ENCODE measurements around the gene NME7.

The NME7 gene

DNA sequence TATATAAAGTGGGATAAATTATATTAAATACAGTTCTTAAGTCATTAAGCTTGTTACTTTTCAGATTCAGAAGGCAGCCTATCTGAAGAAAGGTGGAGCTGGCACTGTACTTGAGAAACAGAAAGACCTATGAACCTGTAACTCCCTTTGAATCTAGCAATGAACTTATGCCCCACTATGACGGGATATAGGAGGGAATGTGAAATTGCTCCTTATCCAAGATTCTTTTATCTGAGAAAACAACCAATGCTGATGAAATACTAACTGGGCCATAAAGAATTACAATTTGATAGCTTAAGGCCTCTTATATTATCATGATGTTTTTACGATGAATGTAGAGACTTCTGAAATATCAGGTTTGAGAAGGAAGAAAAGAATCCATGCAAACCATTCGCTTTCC is 211.0 kb downstream of the NME7 start:
- no peak for DNase-seq

DNA sequence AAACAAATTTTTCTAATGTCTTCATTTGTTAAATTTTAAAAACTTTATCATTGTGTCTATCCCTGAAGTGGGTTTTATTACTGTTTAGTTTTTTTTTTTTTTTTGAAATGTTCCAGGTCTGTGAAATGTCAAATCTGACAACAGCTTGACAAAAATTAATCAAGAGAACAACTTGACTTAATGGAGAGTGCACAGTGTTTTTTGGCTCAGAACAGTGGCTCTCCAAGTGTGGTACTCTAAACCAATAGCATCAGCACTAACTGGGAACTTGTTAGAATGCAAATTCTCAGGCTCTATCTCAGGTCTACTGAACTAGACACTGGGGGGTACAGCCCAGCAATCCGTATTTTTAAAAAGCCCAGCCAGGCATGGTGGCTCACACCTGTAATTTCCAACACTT is 211.9 kb downstream of the NME7 start:
- DNase-seq = no peak

DNA sequence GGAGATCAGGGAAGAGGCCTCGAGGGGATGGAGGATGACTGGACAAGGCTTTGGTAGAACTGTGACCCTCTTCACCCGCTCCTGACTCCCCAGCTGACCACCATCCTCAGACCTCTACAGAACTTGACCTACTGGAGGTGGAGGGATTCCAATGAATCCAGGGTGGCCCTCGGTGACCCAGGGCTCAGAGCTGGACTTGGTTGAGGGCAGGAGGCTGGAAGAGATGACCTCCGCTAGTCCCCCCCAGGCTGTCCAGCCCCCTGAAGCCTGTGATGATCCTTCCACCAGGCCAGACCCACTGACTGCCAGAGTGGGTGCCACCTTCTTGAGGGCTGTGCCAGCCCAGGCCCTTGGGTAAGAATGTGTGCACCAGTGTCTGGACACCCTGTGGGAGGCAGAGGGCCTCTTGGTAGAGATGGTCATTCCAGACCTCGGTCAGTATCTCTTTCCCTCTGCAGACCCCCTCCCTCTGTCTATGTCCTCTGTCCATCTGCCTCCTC is 216.2 kb downstream of the NME7 start:
- DNase-seq = no peak

DNA sequence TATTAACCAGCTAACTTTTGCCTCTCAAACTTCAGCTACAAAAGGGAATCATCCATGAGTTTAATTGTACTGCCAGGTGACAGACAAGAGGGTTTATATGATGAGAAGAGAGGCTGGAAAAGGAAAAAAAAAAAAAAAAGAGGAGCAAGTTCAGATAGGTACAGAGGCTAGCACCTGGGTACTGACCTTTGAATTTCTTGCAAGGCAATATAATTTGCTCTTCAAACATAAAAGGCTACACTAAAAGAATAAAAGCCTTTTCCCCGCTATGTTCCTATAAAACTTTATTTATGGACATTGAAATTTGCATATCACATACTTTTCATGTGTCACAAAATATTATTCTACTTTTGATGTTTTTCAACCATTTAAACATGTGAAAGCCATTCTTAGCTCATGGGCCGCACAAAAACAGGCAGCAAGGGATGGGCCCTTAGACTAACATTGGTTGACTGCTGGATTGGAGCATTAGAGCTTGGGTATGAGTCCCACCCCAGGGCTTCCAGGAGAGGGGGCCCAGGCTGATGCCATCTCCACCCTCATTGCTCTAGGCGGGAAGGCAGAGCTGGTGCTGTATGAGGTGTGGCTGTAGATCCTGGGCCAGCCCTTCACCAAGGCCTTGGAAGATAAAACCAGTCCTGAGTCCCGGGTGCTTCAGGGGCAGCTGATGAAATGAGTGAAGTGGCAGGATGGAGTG is 216.8 kb downstream of the NME7 start:
- DNase-seq = no peak

DNA sequence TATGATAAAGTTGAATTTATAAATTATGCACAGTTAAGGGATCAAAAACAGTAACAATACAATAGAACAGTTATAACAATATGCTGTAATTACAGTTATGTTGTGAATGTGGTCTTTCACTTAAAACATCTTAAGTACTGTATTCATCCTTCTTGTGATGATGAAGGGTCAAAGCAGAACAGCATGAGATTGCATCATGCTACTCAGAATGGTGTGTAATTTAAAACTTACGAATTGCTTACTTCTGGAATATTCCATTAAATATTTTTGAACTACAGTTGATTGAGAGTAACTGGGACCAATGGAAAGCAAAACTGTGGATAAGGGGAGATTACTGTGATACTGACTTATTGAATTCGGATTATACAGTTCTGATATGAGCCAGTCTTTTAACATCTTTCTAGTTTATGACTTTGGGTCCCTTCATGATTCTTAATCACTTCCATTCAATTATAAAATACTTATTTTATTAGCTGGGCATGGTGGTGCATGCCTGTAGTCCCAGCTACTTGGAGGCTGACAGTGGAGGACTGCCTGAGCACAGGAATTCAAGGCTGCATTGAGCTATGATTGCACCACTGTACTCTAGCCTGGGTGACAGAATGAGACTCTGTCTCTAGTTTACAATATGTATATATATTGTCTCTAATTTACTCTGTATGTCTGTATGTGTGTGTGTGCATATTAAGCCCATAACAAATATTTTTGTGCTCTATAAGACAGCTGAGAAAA is 217.9 kb downstream of the NME7 start:
- DNase-seq = no peak

DNA sequence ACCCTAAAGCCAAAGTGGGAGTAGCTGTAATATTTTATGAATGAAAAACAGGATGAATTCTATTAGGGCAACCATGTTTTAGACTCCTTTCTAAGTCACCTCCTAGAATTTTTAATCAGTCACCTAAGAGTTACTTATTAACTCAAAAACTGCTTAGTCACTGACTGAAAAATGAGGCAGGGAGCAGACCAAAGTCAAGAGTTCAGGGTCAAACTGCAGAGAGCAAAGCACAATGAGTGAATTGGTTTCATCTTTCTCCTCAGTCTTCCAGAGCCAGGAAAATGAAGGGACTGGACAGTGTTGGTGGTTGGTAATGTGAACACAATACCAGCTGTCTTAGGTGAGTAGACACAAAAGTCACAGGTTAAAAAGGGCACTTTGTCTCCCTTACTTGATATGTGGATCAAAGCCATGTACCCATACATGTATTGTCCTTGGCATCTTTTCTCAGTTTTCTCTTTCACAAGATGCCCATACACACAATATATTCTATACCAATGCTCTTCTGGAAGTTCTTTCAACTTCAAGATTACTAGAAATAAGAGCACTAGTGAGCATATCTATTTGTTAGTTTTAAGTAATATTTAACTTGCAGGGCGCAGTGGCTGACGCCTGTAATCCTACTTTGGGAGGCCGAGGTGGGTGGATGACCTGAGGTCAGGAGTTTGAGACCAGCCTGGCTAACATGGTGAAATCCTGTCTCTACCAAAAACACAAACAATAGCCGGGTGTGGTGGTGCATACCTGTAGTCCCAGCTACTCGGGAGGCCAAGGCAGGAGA is 218.9 kb downstream of the NME7 start:
- DNase-seq = no peak

DNA sequence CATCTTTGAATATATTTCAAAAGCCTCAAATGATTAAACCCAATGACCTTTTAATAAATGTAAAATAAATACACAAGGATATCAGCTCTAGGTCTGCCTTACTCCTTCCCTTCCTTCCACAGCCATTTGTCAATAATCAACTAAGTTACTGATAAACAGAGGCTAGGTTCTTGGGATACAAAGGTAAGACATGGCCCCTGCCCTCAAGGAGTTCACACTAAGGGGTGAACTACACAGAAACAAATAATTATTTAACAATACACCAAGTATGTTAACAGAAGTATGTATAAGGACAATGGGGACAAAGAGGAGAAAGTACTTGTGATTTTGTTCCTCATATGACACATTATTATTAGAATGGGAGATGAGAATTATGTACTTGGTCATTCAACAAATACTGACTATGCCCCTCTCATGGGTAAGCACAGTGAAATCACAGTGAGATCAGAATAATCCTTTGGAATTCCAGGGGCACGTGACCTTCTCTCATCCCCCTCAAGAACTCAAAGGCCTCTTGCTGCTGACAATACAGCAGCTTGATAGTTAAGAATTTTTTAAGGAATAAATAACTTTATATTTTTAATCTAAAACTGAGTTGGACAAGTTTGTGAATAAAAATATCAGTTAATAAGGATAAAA is 220.9 kb downstream of the NME7 start:
- DNase-seq = no peak

DNA sequence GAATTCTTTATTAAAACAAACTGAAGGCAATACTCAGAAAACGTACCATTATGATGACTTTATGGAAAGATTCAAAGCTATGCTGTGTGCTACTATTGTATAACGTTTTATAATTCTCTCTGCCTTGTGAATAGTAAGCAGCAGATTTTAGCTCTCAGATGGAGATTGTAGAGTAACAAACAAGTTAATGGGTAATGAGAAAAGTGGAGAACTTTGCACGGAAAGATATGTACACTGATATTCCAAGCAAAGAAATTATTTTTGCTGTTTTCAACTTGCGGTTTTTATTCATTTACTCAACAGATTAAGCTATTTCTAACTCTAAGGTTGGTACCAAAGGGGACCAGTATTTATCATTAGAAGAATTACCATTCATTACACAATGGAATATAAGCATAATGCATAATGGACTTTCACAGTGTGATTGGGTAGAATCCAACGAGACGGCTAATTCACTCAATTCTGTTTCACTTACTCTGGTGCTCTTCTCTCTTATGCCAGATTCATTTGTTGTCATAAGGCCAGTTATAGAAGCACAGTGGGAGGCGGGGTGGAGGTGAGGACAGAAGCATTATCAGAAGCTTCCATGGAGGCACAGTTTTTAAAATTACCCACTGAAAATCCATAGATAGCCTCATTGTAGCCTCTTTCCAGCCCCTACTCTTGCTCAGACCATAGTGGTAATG is 222.5 kb downstream of the NME7 start:
- no peak for DNase-seq

DNA sequence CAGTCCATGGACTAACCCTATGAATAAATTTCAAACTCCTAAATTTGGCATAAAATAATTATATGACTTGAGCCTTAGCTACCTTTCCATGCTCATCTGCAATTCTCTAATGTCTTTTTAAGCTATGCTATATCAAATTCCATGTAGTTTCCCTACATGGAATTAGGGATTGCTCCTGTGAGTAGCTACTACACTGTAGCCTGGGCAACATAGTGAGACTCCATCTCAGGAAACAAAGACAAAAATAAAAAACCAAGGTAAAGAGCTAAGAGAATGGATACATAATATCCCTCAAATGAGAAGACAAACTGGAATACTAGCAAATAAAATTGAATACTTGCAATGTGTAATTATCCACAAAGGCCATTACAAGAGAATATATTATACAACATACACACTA is 223.6 kb downstream of the NME7 start:
- no peak for DNase-seq

DNA sequence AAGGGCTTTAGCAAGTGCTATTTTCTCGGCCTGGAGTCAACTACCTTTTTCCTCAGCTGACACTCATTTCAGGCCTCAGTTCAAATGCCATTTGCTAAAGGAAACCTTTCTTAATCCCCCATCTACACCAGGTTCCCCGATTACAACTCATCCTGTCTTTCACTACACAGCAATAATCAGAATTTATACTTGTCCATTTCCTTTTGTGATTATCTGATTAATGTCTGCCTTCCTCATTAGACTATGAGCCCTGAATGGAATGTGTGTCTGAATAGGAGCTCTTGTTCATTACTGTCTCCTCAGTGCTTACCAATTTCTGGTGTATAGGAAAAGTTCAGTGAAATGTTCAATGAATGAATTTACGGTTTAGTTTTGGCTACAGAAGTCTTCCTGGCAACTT is 224.3 kb downstream of the NME7 start:
- no peak for DNase-seq

DNA sequence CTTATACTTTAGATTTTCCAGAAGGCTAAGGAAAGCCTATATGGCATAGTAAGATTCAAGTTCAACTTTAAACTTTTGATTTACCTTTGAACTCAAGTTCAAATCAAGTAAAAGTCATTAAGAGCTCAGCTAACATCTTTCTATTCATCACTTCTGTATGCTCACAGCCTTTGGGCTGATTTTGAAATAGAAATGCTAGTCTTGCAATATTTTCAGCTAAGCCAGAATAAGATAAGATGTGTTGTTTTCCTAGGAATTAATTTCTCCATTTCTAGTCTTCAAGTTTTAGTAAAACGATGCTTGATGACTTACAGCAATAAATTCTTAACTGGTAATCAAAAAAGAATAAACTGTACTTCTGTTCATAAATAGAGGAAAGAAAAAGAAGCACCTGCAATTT is 225.5 kb downstream of the NME7 start:
- no peak for DNase-seq

DNA sequence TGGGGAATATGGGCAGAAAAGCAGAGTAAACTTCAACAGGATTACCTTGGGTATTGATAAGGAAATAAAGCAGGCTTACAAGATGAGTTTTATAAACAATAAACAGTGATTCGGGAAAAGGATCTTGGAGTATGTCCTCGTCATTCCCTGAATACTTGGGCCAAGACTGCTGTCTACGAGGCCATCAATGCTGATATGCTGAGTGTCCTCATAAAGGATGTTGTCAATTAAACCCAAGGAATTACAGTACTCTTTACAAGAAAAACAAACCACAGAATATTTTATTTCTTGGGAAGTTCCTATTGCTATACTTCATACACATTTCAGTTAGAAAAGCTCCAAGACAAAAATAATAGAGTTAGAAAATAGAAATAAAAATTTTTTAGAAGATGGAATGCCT is 226.2 kb downstream of the NME7 start:
- no peak for DNase-seq

DNA sequence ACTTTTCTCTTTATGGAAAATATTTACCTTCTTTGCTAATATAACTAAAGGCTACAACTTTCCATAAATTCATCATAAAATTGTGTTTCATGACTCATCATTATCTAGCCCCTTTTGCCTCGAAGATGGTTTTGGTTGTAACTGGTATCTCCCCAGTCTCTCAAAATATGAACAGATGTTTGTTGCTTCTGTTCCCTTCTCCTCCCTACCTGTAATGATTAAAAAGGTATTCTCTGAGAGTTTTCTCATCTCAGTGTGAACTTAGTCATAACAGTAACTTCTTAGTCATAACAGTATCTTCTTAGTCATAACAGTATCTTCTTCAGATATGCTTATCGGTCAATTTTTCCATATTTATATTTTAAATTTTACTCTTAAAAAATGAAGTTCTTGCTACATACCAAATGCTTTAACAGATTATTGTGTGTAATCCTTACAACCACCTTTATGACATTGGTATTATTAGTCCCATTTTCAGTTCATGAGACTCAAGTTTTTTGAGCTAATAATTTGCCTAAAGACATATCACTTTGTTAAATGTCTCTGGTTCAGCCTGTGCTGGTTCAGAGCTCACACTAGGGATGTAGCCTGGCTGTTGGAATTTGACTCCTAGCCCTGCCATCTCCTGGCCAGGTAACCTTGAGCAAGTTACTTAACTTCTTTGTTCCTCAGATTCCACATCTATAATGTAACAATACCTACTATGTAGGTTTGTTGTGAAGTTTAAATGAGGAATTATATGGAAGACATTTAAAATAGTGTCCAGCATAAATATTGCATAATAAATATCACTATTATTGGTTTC is 228.5 kb downstream of the NME7 start:
- no peak for DNase-seq

DNA sequence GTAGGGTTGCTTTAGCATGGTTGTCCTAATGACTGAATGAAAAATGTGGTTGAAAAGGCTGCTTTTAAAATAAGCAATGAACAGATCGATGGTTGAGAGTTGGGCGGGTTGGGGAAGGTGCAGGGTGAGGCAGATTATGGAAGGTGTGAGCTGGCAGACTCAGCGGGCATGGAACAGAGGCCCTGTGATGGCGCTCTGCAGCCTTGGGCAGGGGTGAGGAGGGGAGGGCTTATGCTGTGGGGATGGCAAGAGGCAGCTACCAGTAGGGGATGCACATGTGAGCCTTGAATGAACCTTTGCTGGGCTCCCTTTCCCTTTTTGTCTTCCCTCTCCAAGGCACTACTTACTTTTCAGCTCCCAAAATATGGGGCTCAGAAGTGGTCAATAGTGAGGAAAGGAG is 230.2 kb downstream of the NME7 start:
- DNase-seq = no peak

DNA sequence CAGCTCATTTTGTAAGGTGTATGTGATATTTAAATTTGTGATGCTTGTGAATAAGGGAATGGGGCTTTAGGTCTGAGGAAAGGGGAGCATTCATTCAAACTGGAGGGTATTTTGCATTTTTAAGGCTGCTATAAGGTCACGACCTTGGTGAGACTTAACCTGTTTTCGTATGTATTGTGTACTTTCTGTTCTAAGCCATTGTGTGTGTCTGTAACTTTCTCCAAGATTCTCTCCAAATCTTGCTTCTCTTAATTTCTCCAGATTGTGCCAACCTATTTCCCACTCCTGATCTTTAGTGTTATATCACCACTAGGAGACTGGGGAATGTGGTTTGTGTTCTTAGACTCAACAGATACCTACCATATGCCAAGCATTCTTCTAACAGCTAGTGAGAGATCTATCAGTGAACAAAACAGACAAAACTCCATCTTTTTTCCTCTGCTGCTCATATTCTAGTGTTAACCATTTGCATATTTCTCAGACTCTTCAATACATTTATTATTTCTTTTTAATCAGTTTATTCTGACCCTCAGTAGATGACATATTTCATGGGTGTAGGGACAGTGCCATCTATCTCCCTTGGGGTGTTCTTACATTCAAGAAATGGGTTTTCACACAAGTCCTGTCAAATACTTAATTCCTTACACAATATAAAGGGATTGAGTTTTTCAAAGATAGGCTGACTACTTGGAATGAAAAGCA is 233.6 kb downstream of the NME7 start:
- DNase-seq = peak in 1 of 51 donors; percentile 64

DNA sequence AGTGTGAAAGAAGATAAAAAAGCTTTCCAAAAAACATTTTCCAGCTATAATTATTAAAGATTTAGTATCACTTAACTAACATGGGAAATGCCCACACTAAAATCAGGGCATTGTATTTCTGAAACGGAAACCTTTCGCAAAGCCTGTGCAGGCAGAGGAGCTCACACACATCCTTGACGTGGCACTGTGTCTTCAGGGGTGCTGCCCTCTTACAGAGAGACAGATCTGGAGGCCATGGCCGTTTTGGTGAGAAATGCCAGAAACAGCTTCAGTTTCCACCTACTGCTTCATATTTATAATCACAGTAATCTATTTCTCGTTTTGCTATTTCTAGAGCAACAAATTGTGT is 234.4 kb downstream of the NME7 start:
- DNase-seq = no peak

DNA sequence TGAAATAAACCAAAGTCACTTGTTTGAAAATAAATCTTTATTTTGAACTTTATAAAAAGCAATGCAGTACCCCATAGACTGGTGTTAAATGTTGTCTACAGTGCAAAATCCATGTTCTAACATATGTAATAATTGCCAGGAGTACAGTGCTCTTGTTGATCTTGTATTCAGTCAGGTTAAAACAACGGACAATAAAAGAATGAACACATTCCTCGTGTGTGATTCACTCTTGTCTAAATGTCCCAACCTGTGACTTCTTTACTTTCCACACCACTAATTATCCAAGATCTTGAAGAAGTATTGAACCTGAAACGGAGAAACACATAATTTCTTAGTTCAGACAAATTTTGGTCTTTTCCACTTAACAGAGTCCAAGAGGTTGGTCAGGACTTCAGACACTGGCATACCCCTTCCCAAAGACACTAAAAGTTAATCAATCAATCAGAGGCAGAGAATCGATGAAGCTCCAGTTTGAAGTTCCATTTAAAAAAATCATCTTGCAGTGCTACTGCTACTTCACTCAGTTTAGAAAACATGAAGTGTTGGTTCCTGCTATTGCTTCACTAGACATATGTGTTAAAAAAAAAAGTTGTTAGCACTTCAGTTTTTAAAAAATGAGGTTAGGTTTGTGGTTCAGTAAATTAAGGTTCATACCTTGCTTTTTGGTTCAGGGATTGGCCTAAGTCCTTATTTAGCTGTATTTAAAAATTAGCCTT is 234.9 kb downstream of the NME7 start:
- no peak for DNase-seq

DNA sequence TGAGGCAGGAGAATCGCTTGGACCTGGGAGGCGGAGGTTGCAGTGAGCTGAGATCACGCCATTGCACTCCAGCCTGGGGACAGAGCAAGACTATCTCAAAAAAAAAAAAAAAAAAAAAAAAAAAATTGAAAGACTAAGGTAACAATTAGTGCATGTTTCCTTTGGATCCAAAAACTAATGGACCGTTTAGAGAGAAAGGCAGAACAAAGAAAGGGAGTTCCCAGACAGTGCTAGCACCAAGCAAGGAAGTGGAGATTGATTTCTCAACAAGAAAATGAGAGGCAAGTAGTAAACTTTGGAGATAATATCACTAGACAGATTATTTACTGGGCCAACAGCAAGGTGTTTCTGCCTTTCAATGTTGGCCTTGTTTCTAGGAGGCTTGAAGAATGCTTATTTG is 236.9 kb downstream of the NME7 start:
- DNase-seq = no peak

DNA sequence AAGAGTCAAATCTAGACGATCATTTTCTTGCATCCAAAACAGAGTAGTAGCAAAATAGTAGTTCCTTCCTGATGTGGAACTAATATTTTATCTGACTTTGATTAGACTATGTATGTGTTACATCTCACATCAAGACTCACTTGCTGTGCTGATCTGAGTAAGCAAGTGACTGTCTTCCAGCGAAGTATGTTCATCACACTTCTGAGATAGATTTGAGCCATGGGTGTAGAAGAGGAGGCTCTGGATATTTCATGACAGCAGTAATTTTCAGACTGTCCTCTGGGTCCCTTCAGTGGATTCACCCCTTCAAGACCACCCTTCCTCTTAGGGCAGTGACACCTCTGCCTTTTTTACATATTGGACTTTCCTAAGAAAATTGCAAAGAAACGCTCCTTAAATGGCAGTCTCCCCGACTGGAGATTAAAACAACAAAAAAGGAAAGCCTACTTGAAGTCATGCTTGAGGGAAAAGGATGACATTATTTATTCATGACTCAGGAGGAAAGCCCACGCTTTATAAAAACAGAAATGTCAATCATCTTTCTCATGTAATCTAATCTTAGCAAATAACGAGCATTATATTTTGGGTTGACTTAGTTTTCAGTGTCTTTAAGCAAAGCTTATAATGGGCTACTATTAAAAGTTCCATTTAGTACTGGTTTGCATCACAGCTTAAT is 238.3 kb downstream of the NME7 start:
- DNase-seq = no peak
